ENCODE measurements around the gene KCNAB2.

- TF ChIP-seq, protein P1, sequence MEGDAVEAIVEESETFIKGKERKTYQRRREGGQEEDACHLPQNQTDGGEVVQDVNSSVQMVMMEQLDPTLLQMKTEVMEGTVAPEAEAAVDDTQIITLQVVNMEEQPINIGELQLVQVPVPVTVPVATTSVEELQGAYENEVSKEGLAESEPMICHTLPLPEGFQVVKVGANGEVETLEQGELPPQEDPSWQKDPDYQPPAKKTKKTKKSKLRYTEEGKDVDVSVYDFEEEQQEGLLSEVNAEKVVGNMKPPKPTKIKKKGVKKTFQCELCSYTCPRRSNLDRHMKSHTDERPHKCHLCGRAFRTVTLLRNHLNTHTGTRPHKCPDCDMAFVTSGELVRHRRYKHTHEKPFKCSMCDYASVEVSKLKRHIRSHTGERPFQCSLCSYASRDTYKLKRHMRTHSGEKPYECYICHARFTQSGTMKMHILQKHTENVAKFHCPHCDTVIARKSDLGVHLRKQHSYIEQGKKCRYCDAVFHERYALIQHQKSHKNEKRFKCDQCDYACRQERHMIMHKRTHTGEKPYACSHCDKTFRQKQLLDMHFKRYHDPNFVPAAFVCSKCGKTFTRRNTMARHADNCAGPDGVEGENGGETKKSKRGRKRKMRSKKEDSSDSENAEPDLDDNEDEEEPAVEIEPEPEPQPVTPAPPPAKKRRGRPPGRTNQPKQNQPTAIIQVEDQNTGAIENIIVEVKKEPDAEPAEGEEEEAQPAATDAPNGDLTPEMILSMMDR (IDR thresholded peaks at IDR 0.05; ENCODE audit: low read depth, low read length, poor library complexity, severe bottlenecking): no peak
- no peak for TF ChIP-seq EZH2phosphoT487 (IDR thresholded peaks at IDR 0.05; ENCODE audit: borderline replicate concordance, low read length)
Measured at GRCh38 chr1:6073480-6074053, 27.9 kb downstream of the KCNAB2 start.
